HEK293 (cell line): Measurements from ENCODE around the gene C4orf54.

Experiments used
- CTCF ChIA-PET: fragments of 350-600 bp; formaldehyde crosslinking; extraction: SDS; loops from one replicate; lab custom pipeline; 2021; ENCODE audit warnings: antibody characterized with exemption; lab: Yijun Ruan, JAX
- POLR2A ChIA-PET: fragments of 300-600 bp; formaldehyde crosslinking; extraction: SDS; loops from one replicate; lab custom pipeline; 2020; ENCODE audit warnings: antibody characterized with exemption, inconsistent platforms; lab: Yijun Ruan, JAX
- H3K27ac ChIP-seq: fragments of 200-500 bp; sonication (Bioruptor generic); 2 replicates; pipeline ENCODE4 v1.5.1; 2014; ENCODE audit warnings: low read depth, low read length, control low read depth, inconsistent platforms; ENCODE audit errors: extremely low read depth
- H3K36me3 ChIP-seq, 2 experiments: fragments of 200-500 bp in 1 of 2; sonication (Bioruptor generic) in 1 of 2; 1 replicate in 1 of 2; 2 replicates in 1 of 2; pipeline ENCODE4 v1.5.1; 2014 to 2017; ENCODE audit warnings: inconsistent platforms in 2 of 2, low read length in 2 of 2; ENCODE audit not compliant: control insufficient read depth in 2 of 2, insufficient read depth in 1 of 2
- H3K4me1 ChIP-seq: fragments of 200-500 bp; sonication (Bioruptor generic); 2 replicates; pipeline ENCODE4 v1.5.1; 2014; ENCODE audit warnings: mild to moderate bottlenecking, low read length, inconsistent platforms; ENCODE audit not compliant: control insufficient read depth, insufficient read depth
- H3K4me3 ChIP-seq: 2 replicates; pipeline ENCODE4 v1.5.1; 2011; ENCODE audit warnings: low read depth, mild to moderate bottlenecking, control low read depth, low read length, moderate library complexity
- H3K9me3 ChIP-seq: fragments of 200-500 bp; sonication (Bioruptor generic); 2 replicates; pipeline ENCODE4 v1.5.1; 2014; ENCODE audit warnings: low read depth, low read length, inconsistent platforms; ENCODE audit not compliant: control insufficient read depth, insufficient read depth
- FEZF1 ChIP-seq: fragments of 450-650 bp; formaldehyde crosslinking; IDR thresholded peaks from 2 replicates; pipeline ENCODE4 v1.5.1; 2016; ENCODE audit warnings: missing biosample characterization, missing genetic modification characterization
- HOXD13 ChIP-seq: sonication (generic); formaldehyde crosslinking; IDR thresholded peaks from 2 replicates; pipeline ENCODE4 v1.8.0; 2022; ENCODE audit warnings: missing genetic modification reagents, borderline replicate concordance
- KLF16 ChIP-seq: fragments of 450-650 bp; formaldehyde crosslinking; IDR thresholded peaks from 2 replicates; pipeline ENCODE4 v1.5.1; 2017; ENCODE audit warnings: missing biosample characterization, missing genetic modification characterization
- KLF8 ChIP-seq: fragments of 450-650 bp; formaldehyde crosslinking; IDR thresholded peaks from 2 replicates; pipeline ENCODE4 v1.5.1; 2016; ENCODE audit warnings: missing biosample characterization, missing genetic modification characterization
- MEIS1 ChIP-seq: sonication (generic); formaldehyde crosslinking; IDR thresholded peaks from 2 replicates; pipeline ENCODE4 v1.8.1; 2022; ENCODE audit warnings: missing genetic modification reagents, mild to moderate bottlenecking, borderline replicate concordance
- OVOL3 ChIP-seq: fragments of 450-650 bp; formaldehyde crosslinking; IDR thresholded peaks from 2 replicates; pipeline ENCODE4 v1.5.1; 2016; ENCODE audit warnings: missing biosample characterization, missing genetic modification characterization
- SETDB1 ChIP-seq: IDR thresholded peaks from one replicate; pipeline ENCODE4 v1.6.1; 2017; ENCODE audit warnings: mild to moderate bottlenecking, low read length, moderate library complexity, mixed read lengths; ENCODE audit not compliant: insufficient read length
- ZBTB7A ChIP-seq: fragments of 450-650 bp; formaldehyde crosslinking; IDR thresholded peaks from 2 replicates; pipeline ENCODE4 v1.5.1; 2016; ENCODE audit warnings: low read depth, missing biosample characterization, missing genetic modification characterization
- ZFP41 ChIP-seq: fragments of 450-650 bp; formaldehyde crosslinking; IDR thresholded peaks from 2 replicates; pipeline ENCODE4 v1.5.1; 2016; ENCODE audit warnings: missing biosample characterization, missing genetic modification characterization, borderline replicate concordance
- ZNF140 ChIP-seq: fragments of 450-650 bp; formaldehyde crosslinking; IDR thresholded peaks from 2 replicates; pipeline ENCODE4 v1.5.1; 2016; ENCODE audit warnings: missing biosample characterization, missing genetic modification characterization
- ZNF155 ChIP-seq: fragments of 450-650 bp; formaldehyde crosslinking; IDR thresholded peaks from 2 replicates; pipeline ENCODE4 v1.5.1; 2016; ENCODE audit warnings: missing biosample characterization, missing genetic modification characterization
- ZNF2 ChIP-seq: fragments of 450-650 bp; formaldehyde crosslinking; IDR thresholded peaks from 2 replicates; pipeline ENCODE4 v1.5.1; 2016; ENCODE audit warnings: missing biosample characterization, missing genetic modification characterization
- ZNF202 ChIP-seq: fragments of 450-650 bp; formaldehyde crosslinking; IDR thresholded peaks from 2 replicates; pipeline ENCODE4 v1.5.1; 2016; ENCODE audit warnings: missing biosample characterization, missing genetic modification characterization, borderline replicate concordance
- ZNF23 ChIP-seq: fragments of 450-650 bp; formaldehyde crosslinking; IDR thresholded peaks from 2 replicates; pipeline ENCODE4 v1.5.1; 2016; ENCODE audit warnings: missing biosample characterization, missing genetic modification characterization, borderline replicate concordance
- ZNF266 ChIP-seq: fragments of 450-650 bp; formaldehyde crosslinking; IDR thresholded peaks from 2 replicates; pipeline ENCODE4 v1.5.1; 2016; ENCODE audit warnings: missing biosample characterization, missing genetic modification characterization, low read depth
- ZNF274 ChIP-seq, 2 experiments: fragments of 200-500 bp in 1 of 2; fragments of 450-650 bp in 1 of 2; sonication (Bioruptor generic) in 1 of 2; formaldehyde crosslinking in 1 of 2; IDR thresholded peaks; 2 replicates each; pipeline versions ENCODE4 v1.5.1 to v1.6.1; 2014 to 2016; ENCODE audit warnings: borderline replicate concordance in 1 of 2, inconsistent platforms in 1 of 2, low read length in 1 of 2, missing biosample characterization in 1 of 2, missing genetic modification characterization in 1 of 2
- ZNF394 ChIP-seq: fragments of 450-650 bp; formaldehyde crosslinking; IDR thresholded peaks from 2 replicates; pipeline ENCODE4 v1.5.1; 2016; ENCODE audit warnings: missing biosample characterization, missing genetic modification characterization, mild to moderate bottlenecking, moderate library complexity, borderline replicate concordance
- ZNF416 ChIP-seq: fragments of 450-650 bp; formaldehyde crosslinking; IDR thresholded peaks from 2 replicates; pipeline ENCODE4 v1.5.1; 2016; ENCODE audit warnings: missing biosample characterization, missing genetic modification characterization
- ZNF501 ChIP-seq: fragments of 450-650 bp; formaldehyde crosslinking; IDR thresholded peaks from 2 replicates; pipeline ENCODE4 v1.5.1; 2016; ENCODE audit warnings: missing biosample characterization, missing genetic modification characterization
- ZNF558 ChIP-seq: fragments of 450-650 bp; formaldehyde crosslinking; IDR thresholded peaks from 2 replicates; pipeline ENCODE4 v1.5.1; 2016; ENCODE audit warnings: missing biosample characterization, missing genetic modification characterization
- ZNF596 ChIP-seq: fragments of 450-650 bp; IDR thresholded peaks from 2 replicates; pipeline ENCODE4 v1.5.0; 2018; ENCODE audit warnings: missing biosample characterization, mild to moderate bottlenecking, missing genetic modification characterization, moderate library complexity
- ZNF626 ChIP-seq: fragments of 450-650 bp; sonication (Bioruptor Pico); formaldehyde crosslinking; IDR thresholded peaks from 2 replicates; pipeline ENCODE4 v1.5.1; 2018; ENCODE audit warnings: missing biosample characterization, missing genetic modification characterization, inconsistent platforms
- ZNF701 ChIP-seq: fragments of 450-650 bp; formaldehyde crosslinking; IDR thresholded peaks from 2 replicates; pipeline ENCODE4 v1.5.1; 2016; ENCODE audit warnings: missing biosample characterization, missing genetic modification characterization
- ZSCAN30 ChIP-seq: fragments of 450-650 bp; IDR thresholded peaks from 2 replicates; pipeline ENCODE4 v1.5.1; 2018; ENCODE audit warnings: missing biosample characterization, mild to moderate bottlenecking, missing genetic modification characterization, moderate library complexity
- TF ChIP-seq, protein P1 (sequence below): fragments of 450-650 bp; formaldehyde crosslinking; IDR thresholded peaks from 2 replicates; pipeline ENCODE4 v1.5.1; 2016; ENCODE audit warnings: missing biosample characterization, missing genetic modification characterization
- TF ChIP-seq, protein P2 (sequence below): fragments of 450-650 bp; formaldehyde crosslinking; IDR thresholded peaks from 2 replicates; pipeline ENCODE4; 2016; ENCODE audit warnings: missing biosample characterization, missing genetic modification characterization
- TF ChIP-seq, protein P3 (sequence below): sonication (generic); formaldehyde crosslinking; IDR thresholded peaks from 2 replicates; pipeline ENCODE4 v1.8.1; 2022; ENCODE audit warnings: mild to moderate bottlenecking, moderate library complexity, missing genetic modification reagents

Gene C4orf54

DNA sequence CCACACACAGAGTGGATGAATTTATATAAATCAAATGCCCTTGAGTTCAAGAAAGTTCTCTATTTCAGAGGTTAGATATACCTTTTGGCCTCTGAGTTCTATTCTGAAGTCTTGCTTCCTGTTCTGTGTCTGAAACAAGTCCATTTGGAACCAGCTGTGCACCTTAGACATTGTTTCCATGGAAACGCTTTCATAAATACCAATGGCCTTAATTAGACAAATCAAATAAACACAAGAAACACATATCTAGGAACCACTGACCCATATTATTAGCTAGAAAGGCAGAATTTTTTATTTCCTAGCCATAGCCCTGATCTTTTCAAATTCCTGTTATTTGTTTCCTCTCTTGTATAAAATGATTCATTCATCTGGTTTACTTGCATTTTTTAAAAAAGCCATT is 8.4 kb upstream of the C4orf54 start:
- Histone ChIP-seq H3K4me3 (no peak overlapping the region), H3K36me3 (no peaks in the 10 kb centered on the region), H3K27ac (no peak overlapping the region), H3K9me3 (no peaks in the 10 kb centered on the region), H3K4me1 (no peaks in the 10 kb centered on the region)
- POLR2A ChIA-PET, result no interaction called here
- CTCF ChIA-PET, result no interaction called here
- TF ChIP-seq ZNF501 (tag by site-specific recombination), result no peak
- no peak for TF ChIP-seq MEIS1 (CRISPR knock-in tag)
- TF ChIP-seq ZNF140 (tag by site-specific recombination), result no peak
- no peak for TF ChIP-seq KLF8 (tag by site-specific recombination)
- no peak for TF ChIP-seq ZSCAN30 (tag by site-specific recombination)
- TF ChIP-seq ZNF596 (tag by site-specific recombination), result no peak
- TF ChIP-seq, protein P1, sequence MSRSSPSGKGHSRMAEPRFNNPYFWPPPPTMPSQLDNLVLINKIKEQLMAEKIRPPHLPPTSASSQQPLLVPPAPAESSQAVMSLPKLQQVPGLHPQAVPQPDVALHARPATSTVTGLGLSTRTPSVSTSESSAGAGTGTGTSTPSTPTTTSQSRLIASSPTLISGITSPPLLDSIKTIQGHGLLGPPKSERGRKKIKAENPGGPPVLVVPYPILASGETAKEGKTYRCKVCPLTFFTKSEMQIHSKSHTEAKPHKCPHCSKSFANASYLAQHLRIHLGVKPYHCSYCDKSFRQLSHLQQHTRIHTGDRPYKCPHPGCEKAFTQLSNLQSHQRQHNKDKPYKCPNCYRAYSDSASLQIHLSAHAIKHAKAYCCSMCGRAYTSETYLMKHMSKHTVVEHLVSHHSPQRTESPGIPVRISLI (tag by site-specific recombination), result no peak
- no peak for TF ChIP-seq ZNF274 (IDR thresholded peaks at IDR 0.05; ENCODE audit: low read length)
- no peak for TF ChIP-seq ZNF274 (tag by site-specific recombination; IDR thresholded peaks at IDR 0.05; ENCODE audit: borderline replicate concordance)
- no peak for TF ChIP-seq ZNF626 (tag by site-specific recombination)
- TF ChIP-seq ZNF394 (tag by site-specific recombination), result no peak
- no peak for TF ChIP-seq SETDB1
- no peak for TF ChIP-seq ZNF155 (tag by site-specific recombination)

DNA sequence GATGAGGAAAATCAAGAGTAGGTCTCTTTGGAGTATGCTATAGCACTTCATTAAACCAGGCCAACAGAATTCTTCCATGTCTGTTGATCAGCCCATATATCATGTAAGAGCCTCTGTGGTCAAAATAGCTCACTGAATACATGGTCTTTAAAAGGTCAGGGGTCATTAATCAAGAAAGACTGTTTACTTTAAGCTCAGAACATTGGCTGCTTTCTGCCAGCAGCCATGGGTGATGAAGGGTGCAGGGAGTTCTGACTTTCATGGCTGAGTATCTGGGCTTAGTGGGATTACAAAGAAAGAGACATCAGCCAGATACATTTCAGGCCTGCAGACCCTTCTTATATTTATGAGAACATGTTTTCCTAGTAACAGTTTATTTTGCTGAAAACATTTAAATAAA is 7.1 kb upstream of the C4orf54 start:
- POLR2A ChIA-PET, result no interaction called here
- H3K27ac ChIP-seq, result no peak overlapping the region
- no peaks in the 10 kb centered on the region for H3K4me1 ChIP-seq
- H3K4me3 ChIP-seq, result no peak overlapping the region
- H3K9me3 ChIP-seq, result no peaks in the 10 kb centered on the region
- no peaks in the 10 kb centered on the region for H3K36me3 ChIP-seq
- TF ChIP-seq HOXD13 (CRISPR knock-in tag) (no peak), FEZF1 (tag by site-specific recombination) (no peak), ZBTB7A (tag by site-specific recombination) (no peak), ZNF266 (tag by site-specific recombination) (no peak), ZNF202 (tag by site-specific recombination) (no peak), KLF16 (tag by site-specific recombination) (no peak), OVOL3 (tag by site-specific recombination) (no peak), ZNF596 (tag by site-specific recombination) (no peak), ZNF558 (tag by site-specific recombination) (no peak), ZNF2 (no peak), ZNF701 (no peak), ZNF416 (tag by site-specific recombination) (no peak), ZNF501 (tag by site-specific recombination) (no peak), ZNF23 (tag by site-specific recombination) (no peak), ZFP41 (tag by site-specific recombination) (no peak)
- TF ChIP-seq, protein P2, sequence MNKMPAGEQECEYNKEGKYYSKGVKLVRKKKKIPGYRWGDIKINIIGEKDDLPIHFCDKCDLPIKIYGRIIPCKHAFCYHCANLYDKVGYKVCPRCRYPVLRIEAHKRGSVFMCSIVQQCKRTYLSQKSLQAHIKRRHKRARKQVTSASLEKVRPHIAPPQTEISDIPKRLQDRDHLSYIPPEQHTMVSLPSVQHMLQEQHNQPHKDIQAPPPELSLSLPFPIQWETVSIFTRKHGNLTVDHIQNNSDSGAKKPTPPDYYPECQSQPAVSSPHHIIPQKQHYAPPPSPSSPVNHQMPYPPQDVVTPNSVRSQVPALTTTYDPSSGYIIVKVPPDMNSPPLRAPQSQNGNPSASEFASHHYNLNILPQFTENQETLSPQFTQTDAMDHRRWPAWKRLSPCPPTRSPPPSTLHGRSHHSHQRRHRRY (tag by site-specific recombination), result no peak
- TF ChIP-seq, protein P3, sequence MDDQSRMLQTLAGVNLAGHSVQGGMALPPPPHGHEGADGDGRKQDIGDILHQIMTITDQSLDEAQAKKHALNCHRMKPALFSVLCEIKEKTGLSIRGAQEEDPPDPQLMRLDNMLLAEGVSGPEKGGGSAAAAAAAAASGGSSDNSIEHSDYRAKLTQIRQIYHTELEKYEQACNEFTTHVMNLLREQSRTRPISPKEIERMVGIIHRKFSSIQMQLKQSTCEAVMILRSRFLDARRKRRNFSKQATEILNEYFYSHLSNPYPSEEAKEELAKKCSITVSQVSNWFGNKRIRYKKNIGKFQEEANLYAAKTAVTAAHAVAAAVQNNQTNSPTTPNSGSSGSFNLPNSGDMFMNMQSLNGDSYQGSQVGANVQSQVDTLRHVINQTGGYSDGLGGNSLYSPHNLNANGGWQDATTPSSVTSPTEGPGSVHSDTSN (CRISPR knock-in tag), result no peak
- TF ChIP-seq, all 188 proteins: peak for 0
- CTCF ChIA-PET, result interaction anchor here (0.6 to 0.7 kb wide), 2 partner anchors 88 to 113 kb away, joined by 3 read pairs; no protein-coding TSS in a partner anchor
